ENCODE data around the gene KRT78.

The KRT78 gene

DNA sequence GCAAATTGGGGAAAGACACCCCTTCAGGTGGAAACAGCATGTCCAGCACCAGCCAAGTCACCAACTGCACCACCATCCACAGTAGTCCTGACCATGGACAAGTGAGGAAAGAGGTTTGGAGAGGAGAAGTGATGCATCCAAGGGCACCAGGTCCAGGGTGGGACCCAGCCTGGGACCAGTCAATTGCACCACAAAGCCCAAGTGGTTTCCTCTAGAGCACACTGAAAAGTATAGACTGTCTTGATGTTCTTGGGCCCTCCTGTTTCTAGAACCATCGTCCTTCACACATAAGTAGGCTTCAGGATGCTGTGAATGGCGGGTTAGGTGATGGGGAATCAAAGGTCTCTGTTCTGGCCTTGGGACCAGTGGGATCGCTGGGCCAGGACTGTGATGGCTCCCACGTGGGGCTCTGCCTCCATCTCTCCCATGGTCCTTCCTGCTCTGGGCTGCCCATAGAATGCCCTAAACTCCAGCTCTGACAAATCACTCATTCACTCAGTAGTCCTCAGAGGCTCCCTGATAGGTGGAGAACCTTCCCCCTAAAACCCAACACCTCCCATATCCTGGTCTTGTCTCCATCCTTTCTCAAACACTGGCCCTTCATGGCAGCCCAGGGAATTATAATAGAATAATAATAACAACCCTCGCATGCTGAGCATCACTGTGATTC, 23.9 kb downstream of the KRT78 start:
- no peak for DNase-seq (ENCODE audit: low read depth)

- DNase-seq (ENCODE audit: low read depth): no peak
Observed at GRCh38 chr12:52823761-52824450, 24.9 kb downstream of the KRT78 start.

- DNase-seq (ENCODE audit: low read depth): no peak
Observed at GRCh38 chr12:52822771-52823510, 25.9 kb downstream of the KRT78 start.

DNA sequence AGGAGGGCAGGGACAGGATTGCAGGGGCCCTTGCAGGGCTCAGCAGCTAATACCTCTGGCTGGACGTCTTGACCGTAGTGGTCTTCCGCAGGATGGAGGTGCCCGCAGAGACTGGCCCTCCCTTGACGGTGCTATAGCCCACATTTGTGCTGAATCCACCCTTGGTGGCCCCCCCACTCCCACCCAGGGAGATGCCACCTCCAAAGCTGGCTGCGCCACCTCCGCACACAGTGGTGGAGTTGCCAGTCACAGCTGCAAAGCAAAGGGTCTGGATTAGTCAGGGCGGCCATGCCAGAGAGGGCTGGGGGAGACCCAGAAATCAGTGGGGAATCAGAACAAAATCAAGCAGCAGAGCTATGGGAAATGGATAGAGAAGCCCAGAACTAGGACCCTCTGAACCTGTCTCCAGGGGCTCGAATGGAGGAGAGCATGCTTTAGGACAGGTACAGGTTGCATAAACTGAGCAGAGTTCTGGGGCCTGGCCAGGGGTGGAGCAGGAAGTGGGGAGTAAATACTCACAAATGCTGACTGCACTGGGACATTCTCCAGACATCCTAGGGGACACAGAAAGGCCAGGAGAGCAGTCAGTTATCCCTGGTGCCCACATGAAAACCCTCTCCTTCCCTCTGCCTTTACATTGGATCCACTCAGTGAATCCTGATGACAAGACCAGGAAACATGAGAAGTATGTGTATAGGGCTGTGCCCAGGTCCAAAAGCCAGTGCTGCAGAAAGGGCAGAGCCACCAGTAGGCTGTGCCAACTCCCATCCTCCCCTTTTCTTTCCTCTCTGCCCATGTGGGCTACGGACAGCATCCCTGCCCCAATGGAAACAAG, 26.8 kb downstream of the KRT78 start:
- no peak for DNase-seq (ENCODE audit: low read depth)

GRCh38 chr12:52821071-52821730, 27.6 kb downstream of the KRT78 start:
- no peak for DNase-seq (ENCODE audit: low read depth)

DNA sequence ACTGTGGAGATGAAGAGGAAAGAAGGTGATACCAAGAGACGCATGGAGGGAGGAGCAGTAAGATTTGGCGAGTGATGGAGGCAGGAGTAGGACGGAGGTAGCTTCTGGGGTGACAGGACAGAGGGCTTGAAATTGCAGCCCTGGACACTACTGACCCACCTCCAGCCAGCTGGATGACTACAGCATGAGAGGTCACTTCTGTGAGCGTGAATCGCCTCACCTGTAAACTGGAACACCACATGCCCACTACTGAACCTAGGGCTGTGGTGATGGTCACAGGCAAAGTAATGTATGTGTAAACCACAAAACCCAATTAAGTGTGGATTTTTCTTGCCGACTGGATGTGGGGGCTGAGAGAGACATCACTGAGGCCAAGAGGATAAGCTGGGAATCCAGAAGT, 28.3 kb downstream of the KRT78 start:
- DNase-seq (ENCODE audit: low read depth): no peak

GRCh38 chr12:52819731-52820510, 28.9 kb downstream of the KRT78 start:
- no peak for DNase-seq (ENCODE audit: low read depth)

DNA sequence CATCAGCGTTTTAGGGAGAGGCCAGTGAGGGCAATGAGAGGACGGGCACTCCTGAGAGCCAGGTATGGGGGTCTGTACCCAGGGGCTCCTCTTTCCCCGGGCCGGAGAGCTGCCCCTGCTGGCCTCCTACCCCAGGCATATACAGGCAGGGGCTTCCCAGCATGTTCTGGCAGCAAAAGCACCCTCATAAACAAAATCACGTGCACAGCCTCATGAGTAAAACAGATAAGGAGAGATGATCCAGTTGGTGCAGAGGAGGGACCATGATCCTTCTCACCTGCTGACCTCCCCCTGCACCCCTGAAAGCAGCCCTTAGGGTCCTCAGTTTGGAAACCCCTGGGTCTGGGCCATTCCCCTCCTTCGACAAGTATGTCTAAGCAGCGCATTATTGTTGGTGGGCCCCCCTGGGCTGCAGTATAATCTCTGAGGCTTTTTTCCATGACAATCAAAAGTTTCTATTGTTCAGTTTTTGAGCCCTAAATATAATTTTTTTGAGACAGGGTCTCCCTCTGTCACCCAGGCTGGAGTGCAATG, 29.8 kb downstream of the KRT78 start:
- no peak for DNase-seq (ENCODE audit: low read depth)

- DNase-seq (ENCODE audit: low read depth): no peak
Observed at GRCh38 chr12:52818388-52818787, 30.4 kb downstream of the KRT78 start.

DNA sequence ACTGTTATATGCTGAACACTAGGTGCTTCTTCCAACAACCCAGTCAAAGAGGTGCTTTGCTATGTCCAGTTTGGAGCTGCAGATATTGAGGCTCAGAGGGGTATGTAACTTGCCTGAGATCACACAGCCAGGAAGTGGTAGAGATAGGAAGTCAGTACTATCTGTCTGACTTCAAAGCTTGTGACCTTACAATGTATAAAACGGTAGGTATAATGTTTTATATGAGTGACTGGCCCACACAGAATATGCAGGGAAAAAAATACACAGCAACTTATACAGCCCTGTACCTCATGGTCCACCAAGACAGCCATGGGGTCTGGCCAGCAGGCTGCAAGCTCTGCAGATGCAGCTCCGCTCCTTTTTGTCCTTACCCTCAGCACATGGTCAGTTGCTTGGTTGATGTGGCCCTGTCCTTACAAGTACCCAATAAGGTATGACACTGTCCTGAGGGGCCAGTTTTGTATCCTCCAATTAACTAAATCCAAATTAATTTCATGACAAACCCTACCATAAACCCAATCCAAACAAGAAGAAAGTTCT, 31.0 kb downstream of the KRT78 start:
- DNase-seq (ENCODE audit: low read depth): no peak

GRCh38 chr12:52817003-52817698, 31.6 kb downstream of the KRT78 start:
- no peak for DNase-seq (ENCODE audit: low read depth)

DNA sequence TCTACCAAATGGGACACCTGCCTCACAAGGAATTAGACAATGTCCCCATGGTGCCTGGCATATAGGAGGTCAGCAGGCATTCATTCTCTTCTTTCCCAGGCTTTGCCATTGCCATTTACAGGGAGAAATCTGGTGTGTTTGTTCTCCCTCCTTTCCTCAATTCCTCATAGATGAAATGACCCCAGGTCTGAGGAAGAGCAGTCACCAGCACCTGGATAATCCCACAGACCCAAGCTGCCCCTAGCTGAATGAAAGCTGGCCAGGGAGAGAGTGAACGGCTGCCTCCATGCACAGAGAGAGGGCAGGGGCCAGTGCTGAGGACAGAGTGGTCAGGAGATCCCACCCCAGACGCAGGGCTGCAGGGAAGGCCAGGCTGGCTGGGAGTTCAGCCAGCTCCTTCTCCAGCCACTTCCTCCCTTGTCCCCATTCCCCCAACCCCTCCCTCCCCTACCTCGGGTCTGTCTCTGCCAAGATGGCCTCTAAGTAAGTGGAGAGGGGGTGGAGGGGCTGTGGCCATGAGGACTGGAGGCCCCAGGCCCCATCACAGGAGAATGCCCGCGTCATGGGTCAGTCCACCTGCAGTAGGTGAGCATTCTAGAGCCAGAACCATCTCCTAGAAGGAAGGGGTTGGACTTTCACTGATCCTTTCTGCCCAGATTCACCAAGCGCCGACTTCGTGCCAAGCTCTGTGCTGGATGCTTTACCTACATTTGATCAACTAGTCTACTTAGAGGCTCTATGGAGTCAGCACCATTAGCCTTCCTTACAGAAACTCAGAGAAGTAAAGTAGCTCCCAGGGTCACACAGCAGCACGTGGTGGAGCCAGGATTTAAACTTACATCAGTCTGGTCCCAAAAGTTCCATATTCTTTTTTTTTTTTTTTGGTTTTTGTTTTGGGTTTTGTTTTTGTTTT, 32.9 kb downstream of the KRT78 start:
- DNase-seq (ENCODE audit: low read depth): no peak

DNA sequence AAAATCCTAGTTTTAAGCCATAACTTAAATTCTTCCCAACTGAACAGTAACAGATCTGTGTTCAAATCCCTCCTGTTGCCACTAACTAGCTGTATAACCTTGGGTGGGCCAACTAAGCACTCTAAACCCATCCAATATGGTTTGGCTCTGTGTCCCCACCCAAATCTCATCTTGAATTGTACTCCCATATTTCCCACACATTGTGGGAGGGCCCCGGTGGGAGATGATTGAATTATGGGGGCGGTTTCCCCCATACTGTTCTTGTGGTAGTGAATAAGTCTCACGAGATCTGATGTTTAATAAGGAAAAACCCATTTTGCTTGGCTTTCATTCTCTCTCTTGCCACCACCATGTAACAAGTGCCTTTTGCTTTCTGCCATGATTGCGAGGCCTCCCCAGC, 33.6 kb downstream of the KRT78 start:
- no peak for DNase-seq (ENCODE audit: low read depth)

DNA sequence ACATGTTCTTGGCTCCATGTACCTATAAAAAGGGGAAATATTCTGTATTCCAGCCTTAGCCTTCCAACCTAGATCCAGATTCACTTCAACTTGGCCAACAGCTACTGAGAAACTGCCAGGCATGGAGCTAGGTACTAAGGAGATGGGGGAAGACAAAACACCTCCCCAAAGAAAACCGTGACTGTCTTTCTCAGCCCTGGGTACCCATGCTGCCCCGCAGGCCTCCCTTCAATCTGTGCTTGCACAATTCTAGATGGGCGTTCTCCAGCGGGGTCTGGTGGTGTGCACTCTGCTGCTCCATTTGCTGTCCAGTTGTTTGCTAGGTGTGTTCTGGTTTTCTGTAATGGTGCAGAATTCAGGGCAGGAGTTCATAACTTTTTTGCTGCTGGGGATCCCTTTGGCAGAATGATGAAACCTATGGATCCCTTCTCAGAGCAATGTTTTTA, 34.1 kb downstream of the KRT78 start:
- no peak for DNase-seq (ENCODE audit: low read depth)

DNA sequence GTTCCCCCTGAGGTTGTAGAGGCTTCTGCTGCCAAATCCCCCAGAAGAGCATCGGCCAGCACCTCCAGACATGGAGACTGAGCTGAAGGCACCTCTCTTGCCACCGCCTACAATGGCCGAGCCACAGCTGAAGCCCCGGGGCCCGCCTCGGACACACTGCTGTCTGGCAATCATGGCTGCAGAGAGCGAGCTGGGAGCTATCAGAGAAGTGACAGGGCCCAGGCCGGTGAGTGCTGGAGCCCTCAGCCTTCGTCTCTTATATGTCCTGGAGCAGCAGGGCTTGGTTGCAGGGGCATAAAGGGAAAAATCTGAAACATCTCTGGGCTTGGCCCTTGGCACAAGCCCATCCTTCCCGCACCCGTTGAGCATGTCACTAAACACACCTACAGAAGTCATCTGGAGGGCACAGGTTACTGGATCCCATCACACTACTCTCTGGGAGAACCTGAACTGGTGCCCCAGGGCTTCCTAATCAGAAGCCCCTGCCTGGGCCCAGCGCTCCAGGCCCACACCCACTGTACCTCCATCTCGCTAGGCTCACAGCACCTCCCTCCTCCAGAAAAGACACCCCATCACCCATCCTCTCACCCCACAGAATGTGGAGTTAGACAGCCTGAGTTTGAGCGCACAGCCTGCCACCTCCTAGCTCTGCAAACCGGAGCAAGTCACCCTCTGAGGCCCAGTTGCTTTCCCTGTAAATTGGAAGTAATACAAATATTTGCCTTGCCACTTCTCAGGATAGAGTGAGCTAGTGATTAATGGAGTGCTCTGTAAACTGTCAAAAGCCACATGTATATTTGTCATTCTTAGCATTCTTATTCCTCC, 34.7 kb downstream of the KRT78 start, which contains the start of gene KRT4:
Gene KRT4, minus strand, starts transcription at position 232 of the 825 bp plus-strand sequence. Its CDS starts 58 bp downstream, at position 174.
- DNase-seq (ENCODE audit: low read depth): no peak

- DNase-seq (ENCODE audit: low read depth): no peak
Observed at GRCh38 chr12:52813203-52813819, 35.5 kb downstream of the KRT78 start.

DNA sequence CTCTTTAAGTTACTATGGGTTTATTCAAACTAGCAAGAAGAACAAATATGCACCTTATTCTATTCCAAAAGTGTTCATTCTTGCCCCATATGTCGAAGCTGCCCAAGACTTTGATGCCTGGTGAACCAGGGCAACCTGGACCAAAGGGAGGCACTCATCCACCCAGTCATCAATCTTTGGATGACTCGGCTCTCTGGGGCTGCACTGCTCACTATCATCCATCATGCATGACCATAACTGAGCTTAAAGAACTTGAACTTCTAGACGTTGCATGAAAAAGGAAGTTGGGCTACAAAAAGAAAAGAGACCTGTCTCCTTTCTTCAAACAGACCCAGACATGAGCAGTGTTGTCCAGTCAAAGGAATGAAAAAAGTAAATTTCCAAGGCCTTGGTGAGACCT, 36.0 kb downstream of the KRT78 start:
- DNase-seq (ENCODE audit: low read depth): no peak
